H1 (cell line): Measurements from ENCODE around the gene WNT9B. TPM values are rescaled to one million over a fixed set of nuclear protein-coding genes. Genes with fewer than 3 reads are reported as not detected.

ENCODE experiments used
- CTCF ChIA-PET: fragments of 300-600 bp; sonication (Branson Sonifier 250); formaldehyde crosslinking; loops from one replicate; lab custom pipeline; 2021; ENCODE audit not compliant: partially characterized antibody; lab: Charles Lee
- POLR2A ChIA-PET: fragments of 300-600 bp; sonication (Branson Sonifier 250); formaldehyde crosslinking; loops from one replicate; lab custom pipeline; 2021; ENCODE audit warnings: inconsistent platforms; ENCODE audit not compliant: partially characterized antibody; lab: Charles Lee
- DNase-seq, 2 experiments: peaks; one replicate each; pipeline versions ENCODE4 v3.0.0 to v3.0.0-alpha.2; 2010 to 2022; ENCODE audit warnings: low spot score in 2 of 2, low read depth in 1 of 2, mixed read lengths in 1 of 2
- FAIRE-seq: peaks from 2 replicates; lab custom pipeline; 2011; peaks lifted over from hg19 to GRCh38; lab: Jason Lieb, UNC
- H2AFZ ChIP-seq: 2 replicates; pipeline ENCODE4 v1.8.1; 2012; ENCODE audit warnings: low read length, inconsistent platforms
- H2AK5ac ChIP-seq: 2 replicates; pipeline ENCODE4 v1.6.1; 2013; ENCODE audit warnings: low read depth, low read length
- H2BK120ac ChIP-seq: replicated peaks from 2 replicates; pipeline ENCODE3; 2013; ENCODE audit warnings: low read depth, low read length, inconsistent platforms
- H2BK12ac ChIP-seq: 2 replicates; pipeline ENCODE4 v1.6.1; 2013; ENCODE audit warnings: low read depth, low read length
- H2BK15ac ChIP-seq: 2 replicates; pipeline ENCODE4 v1.6.1; 2013; ENCODE audit warnings: low read length
- H2BK20ac ChIP-seq: 2 replicates; pipeline ENCODE4 v1.6.1; 2013; ENCODE audit warnings: low read length
- H2BK5ac ChIP-seq: 2 replicates; pipeline ENCODE4 v1.6.1; 2013; ENCODE audit warnings: low read depth, low read length
- H3K14ac ChIP-seq: 2 replicates; pipeline ENCODE4 v1.6.1; 2013; ENCODE audit warnings: inconsistent platforms; ENCODE audit not compliant: insufficient read length
- H3K18ac ChIP-seq: 2 replicates; pipeline ENCODE4 v1.6.1; 2013; ENCODE audit warnings: low read length; ENCODE audit errors: extremely low read depth
- H3K23ac ChIP-seq: 2 replicates; pipeline ENCODE4 v1.6.1; 2013; ENCODE audit warnings: inconsistent platforms; ENCODE audit not compliant: insufficient read length
- H3K23me2 ChIP-seq: 2 replicates; pipeline ENCODE4 v1.6.1; 2013; ENCODE audit warnings: low read depth, low read length
- H3K27ac ChIP-seq: 2 replicates; pipeline ENCODE4 v1.6.1; 2011; ENCODE audit warnings: low read depth, low read length, inconsistent platforms
- H3K27me3 ChIP-seq, 4 experiments: replicated peaks in 1 of 4; 1 replicate in 1 of 4; 2 replicates in 3 of 4; pipeline versions ENCODE4 v1.6.1 to v1.8.1; 2011 to 2013; ENCODE audit warnings: low read length in 3 of 4, mild to moderate bottlenecking in 3 of 4, inconsistent platforms in 2 of 4, mixed read lengths in 2 of 4, moderate library complexity in 1 of 4; ENCODE audit not compliant: control insufficient read depth in 3 of 4, insufficient read depth in 3 of 4; ENCODE audit errors: extremely low read depth in 1 of 4
- H3K36me3 ChIP-seq, 4 experiments: 2 replicates each; pipeline versions ENCODE4 v1.6.1 to v1.8.1; 2011 to 2013; ENCODE audit warnings: mild to moderate bottlenecking in 4 of 4, low read length in 3 of 4, moderate library complexity in 2 of 4, control low read depth in 1 of 4, inconsistent platforms in 1 of 4; ENCODE audit not compliant: insufficient read depth in 4 of 4, control insufficient read depth in 2 of 4
- H3K4ac ChIP-seq: replicated peaks from 2 replicates; pipeline ENCODE3; 2013; ENCODE audit warnings: low read length, low read depth, mixed read lengths, inconsistent platforms; ENCODE audit not compliant: insufficient read length
- H3K4me1 ChIP-seq, 4 experiments: replicated peaks in 1 of 4; 1 replicate in 1 of 4; 2 replicates in 3 of 4; pipeline versions ENCODE4 v1.6.1 to v1.8.1; 2011 to 2013; ENCODE audit warnings: low read length in 3 of 4, inconsistent platforms in 2 of 4, mixed read lengths in 1 of 4; ENCODE audit not compliant: insufficient read depth in 4 of 4, control insufficient read depth in 3 of 4
- H3K4me2 ChIP-seq, 2 experiments: 2 replicates each; pipeline versions ENCODE4 v1.6.1 to v1.8.1; 2011 to 2013; ENCODE audit warnings: low read depth in 2 of 2, low read length in 2 of 2, control low read depth in 1 of 2, inconsistent platforms in 1 of 2, mild to moderate bottlenecking in 1 of 2; ENCODE audit not compliant: insufficient read depth in 1 of 2
- H3K4me3 ChIP-seq, 4 experiments: fragments of 200-600, 300-600 bp in 1 of 4; sonication (generic), shearing (Covaris generic), sonication (Bioruptor Twin) in 1 of 4; 2 replicates each; pipeline versions ENCODE4 v1.5.1 to v1.8.1; 2011 to 2016; ENCODE audit warnings: low read length in 4 of 4, low read depth in 3 of 4, control low read depth in 2 of 4, inconsistent platforms in 2 of 4, mild to moderate bottlenecking in 2 of 4, mixed read lengths in 1 of 4, moderate library complexity in 1 of 4; ENCODE audit not compliant: insufficient read depth in 2 of 4; ENCODE audit errors: extremely low read depth in 1 of 4
- H3K56ac ChIP-seq: replicated peaks from 2 replicates; pipeline ENCODE3; 2013; ENCODE audit warnings: low read depth, mild to moderate bottlenecking, mixed read lengths, low read length, inconsistent platforms; ENCODE audit not compliant: insufficient read length
- H3K79me1 ChIP-seq: 2 replicates; pipeline ENCODE4 v1.6.1; 2013; ENCODE audit warnings: low read depth, low read length, control low read depth
- H3K79me2 ChIP-seq, 2 experiments: 2 replicates each; pipeline versions ENCODE4 v1.6.1 to v1.8.1; 2012 to 2013; ENCODE audit warnings: low read length in 2 of 2, mild to moderate bottlenecking in 2 of 2, inconsistent platforms in 1 of 2; ENCODE audit not compliant: insufficient read depth in 2 of 2, control insufficient read depth in 1 of 2
- H3K9ac ChIP-seq, 4 experiments: replicated peaks in 1 of 4; 1 replicate in 1 of 4; 2 replicates in 3 of 4; pipeline versions ENCODE4 v1.6.1 to v1.8.1; 2011 to 2013; ENCODE audit warnings: low read depth in 3 of 4, low read length in 3 of 4, control low read depth in 2 of 4, mild to moderate bottlenecking in 2 of 4, moderate library complexity in 2 of 4, inconsistent platforms in 1 of 4; ENCODE audit errors: extremely low read depth in 1 of 4
- H3K9me3 ChIP-seq, 2 experiments: 2 replicates each; pipeline versions ENCODE4 v1.6.1 to v1.8.1; 2012 to 2013; ENCODE audit warnings: mild to moderate bottlenecking in 2 of 2, moderate library complexity in 2 of 2, control low read depth in 1 of 2, inconsistent platforms in 1 of 2, low read depth in 1 of 2, low read length in 1 of 2, mixed read lengths in 1 of 2; ENCODE audit not compliant: insufficient read depth in 2 of 2
- H4K20me1 ChIP-seq, 2 experiments: replicated peaks in 1 of 2; 2 replicates each; pipeline versions ENCODE3 to v1.8.1; 2011 to 2013; ENCODE audit warnings: inconsistent platforms in 2 of 2, low read length in 2 of 2, mild to moderate bottlenecking in 1 of 2; ENCODE audit not compliant: insufficient read depth in 2 of 2, control insufficient read depth in 1 of 2
- H4K5ac ChIP-seq: 2 replicates; pipeline ENCODE4 v1.6.1; 2013; ENCODE audit warnings: low read length, low read depth, mixed read lengths, inconsistent platforms; ENCODE audit not compliant: insufficient read length
- H4K8ac ChIP-seq: 2 replicates; pipeline ENCODE4 v1.8.0; 2013; ENCODE audit warnings: mild to moderate bottlenecking, moderate library complexity, low read length, inconsistent platforms; ENCODE audit not compliant: insufficient read depth; ENCODE audit errors: extremely low read depth
- H4K91ac ChIP-seq: replicated peaks from 2 replicates; pipeline ENCODE3; 2013; ENCODE audit warnings: low read length, mixed read lengths, inconsistent platforms; ENCODE audit not compliant: insufficient read length
- ATF3 ChIP-seq: IDR thresholded peaks from 2 replicates; pipeline ENCODE4 v1.6.1; 2011; ENCODE audit warnings: low read depth, mild to moderate bottlenecking, low read length; ENCODE audit not compliant: insufficient read depth
- EZH2 ChIP-seq: fragments of 200-600 bp; sonication (generic); IDR thresholded peaks from 2 replicates; pipeline ENCODE4 v1.7.1; 2012; ENCODE audit warnings: low read depth, mild to moderate bottlenecking, moderate library complexity, low read length, inconsistent platforms; ENCODE audit not compliant: severe bottlenecking
- HDAC2 ChIP-seq, 2 experiments: fragments of 300-600 bp in 1 of 2; sonication (generic) in 1 of 2; IDR thresholded peaks; 2 replicates each; pipeline ENCODE4 v1.6.1; 2011 to 2012; ENCODE audit warnings: low read depth in 2 of 2, low read length in 2 of 2, mild to moderate bottlenecking in 2 of 2, moderate library complexity in 2 of 2, borderline replicate concordance in 1 of 2, inconsistent platforms in 1 of 2
- KDM1A ChIP-seq: fragments of 200-600, 300-600 bp; sonication (generic); IDR thresholded peaks from 2 replicates; pipeline ENCODE4 v1.7.1; 2016; ENCODE audit warnings: mild to moderate bottlenecking, low read length, borderline replicate concordance
- POLR2A ChIP-seq, 2 experiments: IDR thresholded peaks; 1 replicate in 1 of 2; 2 replicates in 1 of 2; pipeline ENCODE4 v1.6.1; 2011; ENCODE audit warnings: low read depth in 2 of 2, low read length in 2 of 2, mild to moderate bottlenecking in 2 of 2; ENCODE audit errors: control extremely low read depth in 1 of 2
- RNF2 ChIP-seq: fragments of 200-900, 300-1000 bp; sonication (generic); IDR thresholded peaks from 2 replicates; pipeline ENCODE4 v1.7.1; 2016; ENCODE audit warnings: borderline replicate concordance, low read depth, mild to moderate bottlenecking, antibody characterized with exemption, low read length; ENCODE audit not compliant: poor library complexity, severe bottlenecking; ENCODE audit errors: missing control alignments
- SAP30 ChIP-seq: fragments of 300-600 bp; sonication (generic); IDR thresholded peaks from 2 replicates; pipeline ENCODE4 v1.7.1; 2012; ENCODE audit warnings: low read length, moderate library complexity, mild to moderate bottlenecking, inconsistent platforms; ENCODE audit not compliant: insufficient read depth, insufficient replicate concordance
- TCF12 ChIP-seq: IDR thresholded peaks from 2 replicates; pipeline ENCODE4 v1.6.1; 2011; ENCODE audit warnings: low read depth, mild to moderate bottlenecking, low read length
- ZNF274 ChIP-seq: IDR thresholded peaks from 2 replicates; pipeline ENCODE4 v1.7.0; 2012; ENCODE audit warnings: low read length, borderline replicate concordance; ENCODE audit errors: extremely low read depth
- WGBS, 2 experiments: shearing (Covaris generic) in 1 of 2; methylation state at CpG; one replicate each; pipeline versions ENCODE4 v1.1.6 to v1.1.7; 2013 to 2015; ENCODE audit warnings: low lambda C conversion rate in 2 of 2, mixed read lengths in 2 of 2, inconsistent platforms in 1 of 2, low coverage in 1 of 2, missing lambda C conversion rate in 1 of 2; ENCODE audit not compliant: insufficient replicate concordance in 2 of 2, insufficient coverage in 1 of 2, insufficient read length in 1 of 2; ENCODE audit errors: extremely low coverage in 1 of 2, missing lambda C conversion rate in 1 of 2; 5-methylcytosine and 5-hydroxymethylcytosine counted together
- polyA plus RNA-seq, 7 experiments: library from polyadenylated mRNA; depleted of rRNA in 3 of 7; stranded (reverse) in 5 of 7; unstranded in 2 of 7; fragments of >200 nt in 5 of 7; fragments of 200-250 nt in 2 of 7; gene quantifications; 1 replicate in 5 of 7; 2 replicates in 1 of 7; 4 replicates in 1 of 7; pipeline versions ENCODE4 v1.2.1 to v1.2.3, GENCODE V29; 2011 to 2013; ENCODE audit warnings: missing spikeins in 2 of 7, mixed read lengths in 2 of 7
- total RNA-seq: library from RNA; stranded (reverse); fragmentation: NEBNext Ultra II Directional; extraction: Animal tissue kit (Norgen Biotek cat#: 25700); gene quantifications from 2 replicates; pipeline ENCODE4 v1.2.1, GENCODE V29; 2021

WNT9B gene
- total and polyA plus RNA-seq, 2 of the 8 experiments (the other 6 are each of a cell fraction or from before 2014, with no cell fraction given) = 0.21 TPM; not detected in 1

GRCh38 chr17:46884552-46884951, 33.2 kb downstream of the WNT9B start:
- Histone ChIP-seq H2BK15ac (no peak overlapping the region), H2BK120ac (no peak overlapping the region), H2AFZ (no peak overlapping the region), H4K5ac (no peak overlapping the region), H3K23ac (no peak overlapping the region), H3K27me3 (no peaks in the 10 kb centered on the region), H3K27ac (no peak overlapping the region), H3K9ac (no peak overlapping the region), H3K9me3 (no peaks in the 10 kb centered on the region), H3K14ac (no peak overlapping the region), H4K20me1 (no peaks in the 10 kb centered on the region), H3K4me1 (no peaks in the 10 kb centered on the region), H3K4me2 (no peak overlapping the region), H3K56ac (no peak overlapping the region), H3K4me3 (no peak overlapping the region), H2AK5ac (no peak overlapping the region), H4K8ac (peak overlapping the region; percentile 14; the same call in 1 of the 2 replicates), H3K23me2 (no peaks in the 10 kb centered on the region), H3K79me1 (no peaks in the 10 kb centered on the region), H3K4ac (no peak overlapping the region), H2BK5ac (no peak overlapping the region), H4K91ac (no peak overlapping the region), H3K36me3 (no peaks in the 10 kb centered on the region), H2BK12ac (no peak overlapping the region), H3K79me2 (no peaks in the 10 kb centered on the region), H3K18ac (no peak overlapping the region)
- WGBS, 2 experiments = 88% methylated on average over 7 of the region's 7 CpGs; no CpG with 5 or more reads in 1 of the 2 experiments
- no peak for FAIRE-seq
- ChIA-PET POLR2A (no interaction called here), CTCF (interaction anchor here (0.6 to 4.3 kb wide), 4 partner anchors 9 to 709 kb away, joined by 3 to 41 read pairs (median 4); no protein-coding TSS in a partner anchor)
- TF ChIP-seq TCF12 (no peak), RNF2 (no peak), ATF3 (no peak), KDM1A (peak; percentile 87; the same call in 1 of the 2 replicates), EZH2 (no peak), SAP30 (no peak), HDAC2 (IDR thresholded peaks at IDR 0.05; ENCODE audit: borderline replicate concordance in 1 of 2, low read depth in 2 of 2, low read length in 2 of 2) (no peak), ZNF274 (no peak), POLR2A (IDR thresholded peaks at IDR 0.05; ENCODE audit: control extremely low read depth in 1 of 2, low read depth in 2 of 2, low read length in 2 of 2) (no peak)
- TF ChIP-seq, all 59 proteins: peak for 1
- H2BK20ac ChIP-seq = no peak overlapping the region
- no peak for DNase-seq
